ENCODE data around the gene SLC30A3.

GRCh38 chr2:27264253-27264752, 1.5 kb upstream of the SLC30A3 start:
- TF ChIP-seq, protein P1, sequence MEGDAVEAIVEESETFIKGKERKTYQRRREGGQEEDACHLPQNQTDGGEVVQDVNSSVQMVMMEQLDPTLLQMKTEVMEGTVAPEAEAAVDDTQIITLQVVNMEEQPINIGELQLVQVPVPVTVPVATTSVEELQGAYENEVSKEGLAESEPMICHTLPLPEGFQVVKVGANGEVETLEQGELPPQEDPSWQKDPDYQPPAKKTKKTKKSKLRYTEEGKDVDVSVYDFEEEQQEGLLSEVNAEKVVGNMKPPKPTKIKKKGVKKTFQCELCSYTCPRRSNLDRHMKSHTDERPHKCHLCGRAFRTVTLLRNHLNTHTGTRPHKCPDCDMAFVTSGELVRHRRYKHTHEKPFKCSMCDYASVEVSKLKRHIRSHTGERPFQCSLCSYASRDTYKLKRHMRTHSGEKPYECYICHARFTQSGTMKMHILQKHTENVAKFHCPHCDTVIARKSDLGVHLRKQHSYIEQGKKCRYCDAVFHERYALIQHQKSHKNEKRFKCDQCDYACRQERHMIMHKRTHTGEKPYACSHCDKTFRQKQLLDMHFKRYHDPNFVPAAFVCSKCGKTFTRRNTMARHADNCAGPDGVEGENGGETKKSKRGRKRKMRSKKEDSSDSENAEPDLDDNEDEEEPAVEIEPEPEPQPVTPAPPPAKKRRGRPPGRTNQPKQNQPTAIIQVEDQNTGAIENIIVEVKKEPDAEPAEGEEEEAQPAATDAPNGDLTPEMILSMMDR (IDR thresholded peaks at IDR 0.05; ENCODE audit: poor library complexity, severe bottlenecking) = no peak
- TF ChIP-seq TAF1 (IDR thresholded peaks at IDR 0.05; ENCODE audit: low read depth) (no peak), EP300 (conservative IDR thresholded peaks at IDR 0.05; ENCODE audit: poor library complexity, severe bottlenecking) (no peak), EZH2 (IDR thresholded peaks at IDR 0.05; ENCODE audit: borderline replicate concordance, insufficient read depth, low read length, poor library complexity, severe bottlenecking) (no peak), POLR2AphosphoS5 (IDR thresholded peaks at IDR 0.05) (peak; percentile 10)
- TF ChIP-seq, protein P2, sequence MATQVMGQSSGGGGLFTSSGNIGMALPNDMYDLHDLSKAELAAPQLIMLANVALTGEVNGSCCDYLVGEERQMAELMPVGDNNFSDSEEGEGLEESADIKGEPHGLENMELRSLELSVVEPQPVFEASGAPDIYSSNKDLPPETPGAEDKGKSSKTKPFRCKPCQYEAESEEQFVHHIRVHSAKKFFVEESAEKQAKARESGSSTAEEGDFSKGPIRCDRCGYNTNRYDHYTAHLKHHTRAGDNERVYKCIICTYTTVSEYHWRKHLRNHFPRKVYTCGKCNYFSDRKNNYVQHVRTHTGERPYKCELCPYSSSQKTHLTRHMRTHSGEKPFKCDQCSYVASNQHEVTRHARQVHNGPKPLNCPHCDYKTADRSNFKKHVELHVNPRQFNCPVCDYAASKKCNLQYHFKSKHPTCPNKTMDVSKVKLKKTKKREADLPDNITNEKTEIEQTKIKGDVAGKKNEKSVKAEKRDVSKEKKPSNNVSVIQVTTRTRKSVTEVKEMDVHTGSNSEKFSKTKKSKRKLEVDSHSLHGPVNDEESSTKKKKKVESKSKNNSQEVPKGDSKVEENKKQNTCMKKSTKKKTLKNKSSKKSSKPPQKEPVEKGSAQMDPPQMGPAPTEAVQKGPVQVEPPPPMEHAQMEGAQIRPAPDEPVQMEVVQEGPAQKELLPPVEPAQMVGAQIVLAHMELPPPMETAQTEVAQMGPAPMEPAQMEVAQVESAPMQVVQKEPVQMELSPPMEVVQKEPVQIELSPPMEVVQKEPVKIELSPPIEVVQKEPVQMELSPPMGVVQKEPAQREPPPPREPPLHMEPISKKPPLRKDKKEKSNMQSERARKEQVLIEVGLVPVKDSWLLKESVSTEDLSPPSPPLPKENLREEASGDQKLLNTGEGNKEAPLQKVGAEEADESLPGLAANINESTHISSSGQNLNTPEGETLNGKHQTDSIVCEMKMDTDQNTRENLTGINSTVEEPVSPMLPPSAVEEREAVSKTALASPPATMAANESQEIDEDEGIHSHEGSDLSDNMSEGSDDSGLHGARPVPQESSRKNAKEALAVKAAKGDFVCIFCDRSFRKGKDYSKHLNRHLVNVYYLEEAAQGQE (IDR thresholded peaks at IDR 0.05; ENCODE audit: borderline replicate concordance) = no peak

Measured in neural cell (in vitro differentiated cells).